Peyer's patch (tissue), 4 donors: Measurements from ENCODE around the gene FCN1.

ENCODE experiments used
- CTCF ChIP-seq, 6 experiments: fragments of 450-650 bp in 4 of 6; fragments of 200-600 bp in 2 of 6; sonication (generic) in 1 of 6; IDR thresholded peaks; one replicate each; pipeline ENCODE4 v1.5.1; 2017 to 2019; ENCODE audit warnings: antibody characterized with exemption in 6 of 6, mild to moderate bottlenecking in 3 of 6, moderate library complexity in 1 of 6
- POLR2A ChIP-seq, 2 donors: fragments of 450-650 bp; IDR thresholded peaks; one replicate each; pipeline ENCODE4 v1.5.1; 2017; ENCODE audit warnings: antibody characterized with exemption in 2 of 2, mild to moderate bottlenecking in 2 of 2, moderate library complexity in 2 of 2

DNA sequence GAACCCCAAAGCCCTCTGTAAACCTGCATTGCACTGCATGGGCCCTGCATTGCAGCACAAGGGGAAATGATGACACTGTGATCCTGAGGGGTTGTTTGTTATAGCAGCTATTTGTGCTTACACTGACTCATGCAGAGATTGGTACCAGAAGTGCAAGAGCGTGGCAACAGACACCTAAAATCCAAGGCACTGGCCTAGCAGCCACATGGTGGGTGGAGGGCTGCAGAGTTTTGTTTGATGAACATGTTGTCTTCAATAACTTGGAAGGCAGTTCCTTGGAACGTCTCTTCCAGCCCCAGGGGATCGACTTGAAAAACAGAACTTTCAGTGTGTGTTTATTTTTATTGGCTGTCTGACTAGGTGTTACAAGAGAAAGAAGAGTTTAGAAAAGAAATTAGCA is 22.6 kb downstream of the FCN1 start:
- TF ChIP-seq CTCF (IDR thresholded peaks at IDR 0.05), result no peak
- TF ChIP-seq POLR2A (IDR thresholded peaks at IDR 0.05), result no peak
